Colonic mucosa (tissue), 4 donors: ENCODE data around the gene SLC6A13. TPM values are rescaled to one million over a fixed set of nuclear protein-coding genes. Genes with fewer than 3 reads are reported as not detected.

Experiments used
- DNase-seq: peaks from one replicate; pipeline ENCODE4 v3.0.0-alpha.2; 2020
- H3K27ac ChIP-seq: fragments of 200-600 bp; one replicate; pipeline ENCODE4 v1.8.0; 2021
- H3K27me3 ChIP-seq: fragments of 200-600 bp; one replicate; pipeline ENCODE4 v1.8.0; 2021
- H3K36me3 ChIP-seq: fragments of 200-600 bp; one replicate; pipeline ENCODE4 v1.8.0; 2021
- H3K4me1 ChIP-seq: fragments of 200-600 bp; one replicate; pipeline ENCODE4 v1.8.0; 2021; ENCODE audit warnings: mild to moderate bottlenecking
- H3K4me3 ChIP-seq: fragments of 200-600 bp; one replicate; pipeline ENCODE4 v1.8.0; 2021
- H3K9ac ChIP-seq, 2 donors: one replicate each; pipeline ENCODE4 v1.7.0; 2013; ENCODE audit warnings: control low read depth in 2 of 2, low read depth in 2 of 2, low read length in 2 of 2
- H3K9me3 ChIP-seq: fragments of 200-600 bp; one replicate; pipeline ENCODE4 v1.8.0; 2021
- CTCF ChIP-seq: fragments of 200-600 bp; IDR thresholded peaks from one replicate; pipeline ENCODE4 v1.8.0; 2022; ENCODE audit warnings: antibody characterized with exemption, mild to moderate bottlenecking
- intact Hi-C: fragments of 100-400 bp; cut with DNase I; formaldehyde crosslinking; loops from one replicate; pipeline ENCODE4 v1.14.1; 2022
- total RNA-seq, 2 donors: library from RNA; stranded (reverse); fragmentation: NEBNext Ultra II Directional in 1 of 2; extraction: Animal tissue kit (Norgen Biotek cat#: 25700) in 1 of 2; gene quantifications; one replicate each; pipeline ENCODE4 v1.2.1, GENCODE V29; 2021
- donor health status: healthy.
- donor health status: DM: no; HTN: no; CAD: no.
- donor health status: DM: no; HTN: no; CAD: no.

Gene SLC6A13
- total RNA-seq, 2 donors from 2014 or later = not detected

GRCh38 chr12:186006-186625 is 76.5 kb downstream of the SLC6A13 start:
- Histone ChIP-seq H3K4me1 (no peaks in the 10 kb centered on the region), H3K27me3 (no peaks in the 10 kb centered on the region), H3K4me3 (no peak overlapping the region), H3K27ac (no peak overlapping the region), H3K9ac (no peak overlapping the region), H3K9me3 (no peaks in the 10 kb centered on the region), H3K36me3 (no peaks in the 10 kb centered on the region)
- intact Hi-C loops = no loop called here
- DNase-seq = no peak
- TF ChIP-seq CTCF = no peak

- H3K36me3 ChIP-seq = no peaks in the 10 kb centered on the region
- no peak overlapping the region for H3K4me3 ChIP-seq
- no peak overlapping the region for H3K27ac ChIP-seq
- no peak for TF ChIP-seq CTCF
- no peaks in the 10 kb centered on the region for H3K4me1 ChIP-seq
- no peak for DNase-seq
- H3K9ac ChIP-seq = no peak overlapping the region
- H3K9me3 ChIP-seq = no peaks in the 10 kb centered on the region
- H3K27me3 ChIP-seq = no peaks in the 10 kb centered on the region
- intact Hi-C loops = no loop called here
These were observed 77.1 kb downstream of the SLC6A13 start for GRCh38 chr12:185576-185955.

- DNase-seq = no peak
- TF ChIP-seq CTCF = no peak
- Histone ChIP-seq H3K9me3 (no peaks in the 10 kb centered on the region), H3K27me3 (no peaks in the 10 kb centered on the region), H3K27ac (no peak overlapping the region), H3K4me1 (no peaks in the 10 kb centered on the region), H3K4me3 (no peak overlapping the region), H3K9ac (no peak overlapping the region), H3K36me3 (no peaks in the 10 kb centered on the region)
- intact Hi-C loops = no loop called here
These were observed 77.6 kb downstream of the SLC6A13 start for GRCh38 chr12:184811-185575.

- Histone ChIP-seq H3K4me3 (no peak overlapping the region), H3K27ac (no peak overlapping the region), H3K4me1 (no peaks in the 10 kb centered on the region), H3K27me3 (no peaks in the 10 kb centered on the region), H3K9ac (no peak overlapping the region), H3K9me3 (no peaks in the 10 kb centered on the region), H3K36me3 (no peaks in the 10 kb centered on the region)
- intact Hi-C loops = no loop called here
- DNase-seq = no peak
- no peak for TF ChIP-seq CTCF
These were observed 80.2 kb downstream of the SLC6A13 start for GRCh38 chr12:182381-182892.

GRCh38 chr12:181921-182320 is 80.7 kb downstream of the SLC6A13 start:
- no peaks in the 10 kb centered on the region for H3K27me3 ChIP-seq
- H3K27ac ChIP-seq = no peak overlapping the region
- intact Hi-C loops = no loop called here
- H3K4me1 ChIP-seq = no peaks in the 10 kb centered on the region
- H3K9me3 ChIP-seq = no peaks in the 10 kb centered on the region
- no peak overlapping the region for H3K4me3 ChIP-seq
- TF ChIP-seq CTCF = no peak
- H3K36me3 ChIP-seq = no peaks in the 10 kb centered on the region
- DNase-seq = no peak
- H3K9ac ChIP-seq = no peak overlapping the region
